ENCODE results near the gene NUDT1. TPM values are rescaled to one million over a fixed set of nuclear protein-coding genes. Genes with fewer than 3 reads are reported as not detected.

Gene NUDT1
- total RNA-seq, 2 experiments from 2014 or later, result 12.8 to 13.0 TPM

DNA sequence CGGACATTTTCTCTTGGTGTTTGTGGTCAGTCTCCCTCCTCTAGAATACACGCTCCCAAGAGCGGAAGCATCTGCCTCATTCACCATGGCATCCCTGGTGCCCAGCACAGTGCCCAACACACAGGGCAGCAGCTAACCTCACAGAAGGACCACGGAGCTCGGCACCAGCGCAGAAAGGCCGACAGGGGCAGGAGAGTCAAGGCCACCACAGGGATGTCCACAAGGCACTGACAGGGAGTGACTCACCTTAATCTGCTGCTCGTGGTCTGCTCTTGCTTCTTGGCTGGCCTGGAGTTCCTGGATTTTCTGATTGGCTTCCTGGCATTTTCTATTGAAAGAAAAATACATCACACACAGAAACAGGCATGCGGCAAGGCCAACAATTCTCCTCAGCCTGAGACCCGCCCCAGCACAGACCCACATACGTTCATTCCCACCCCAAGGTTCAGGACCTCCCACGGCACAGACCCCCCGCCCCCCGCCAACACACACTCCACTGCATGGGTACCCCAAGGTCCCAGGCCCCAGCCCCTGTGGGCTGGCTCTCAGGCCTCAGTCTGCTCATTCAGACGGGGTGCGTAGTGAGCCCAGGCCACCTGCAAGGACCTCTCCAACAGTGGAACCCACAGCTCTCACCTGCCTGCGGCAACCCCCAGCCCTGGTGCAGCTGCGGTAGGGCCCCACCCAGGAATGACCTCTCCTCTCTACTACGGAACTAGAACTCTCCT is 24.1 kb upstream of the NUDT1 start:
- Mint-ChIP-seq H3K4me3 (no peak overlapping the region), H3K27ac (no peak overlapping the region), H3K36me3 (ENCODE audit: low read depth) (peaks cover 72% of the 10 kb centered on the region), H3K4me1 (ENCODE audit: low read depth) (no peaks in the 10 kb centered on the region), H3K9me3 (no peaks in the 10 kb centered on the region), H3K27me3 (no peaks in the 10 kb centered on the region)
- Histone ChIP-seq H3K4me3 (ENCODE audit: low read length) (no peak overlapping the region), H3K36me3 (ENCODE audit: insufficient read depth, low read length) (peaks cover 70% of the 10 kb centered on the region), H3K4me1 (ENCODE audit: insufficient read depth, low read length) (peaks cover 7% of the 10 kb centered on the region), H3K27me3 (ENCODE audit: control insufficient read depth in 1 of 2, insufficient read depth in 2 of 2, low read length in 2 of 2) (no peaks in the 10 kb centered on the region), H3K27ac (ENCODE audit: low read depth in 1 of 2, low read length in 2 of 2) (no peak overlapping the region), H3K9me3 (ENCODE audit: control insufficient read depth in 1 of 2, insufficient read depth in 1 of 2, low read length in 2 of 2) (no peaks in the 10 kb centered on the region)
- ATAC-seq (ENCODE audit: poor library complexity) (no peak), DNase-seq (no peak)
- ChIA-PET POLR2A (no interaction called here), CTCF (no interaction called here)
- intact Hi-C loops (cut with DNase I, micrococcal nuclease), result no loop called here
- TF ChIP-seq CTCF (IDR thresholded peaks at IDR 0.05), result no peak

DNA sequence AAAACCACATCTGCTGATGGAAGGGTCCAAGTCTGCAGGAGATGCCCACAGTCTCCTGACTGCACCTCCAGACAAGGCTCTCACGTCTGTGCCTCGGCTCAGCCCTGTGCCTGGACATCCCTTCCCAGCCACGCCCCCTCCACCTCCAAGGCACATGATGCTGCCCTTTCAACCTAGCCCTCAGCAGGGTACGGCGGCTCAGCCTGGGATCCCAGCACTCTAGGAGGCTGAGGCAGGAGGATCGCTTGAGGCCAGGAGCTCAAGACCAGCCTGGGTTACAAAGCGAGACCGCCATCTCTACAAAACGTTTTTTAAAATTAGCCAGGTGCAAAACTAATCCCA is 23.6 kb upstream of the NUDT1 start:
- Histone ChIP-seq H3K36me3 (ENCODE audit: insufficient read depth, low read length) (peaks cover 67% of the 10 kb centered on the region), H3K27me3 (ENCODE audit: control insufficient read depth in 1 of 2, insufficient read depth in 2 of 2, low read length in 2 of 2) (no peaks in the 10 kb centered on the region), H3K4me1 (ENCODE audit: insufficient read depth, low read length) (peaks cover 7% of the 10 kb centered on the region), H3K27ac (ENCODE audit: low read depth in 1 of 2, low read length in 2 of 2) (no peak overlapping the region), H3K9me3 (ENCODE audit: control insufficient read depth in 1 of 2, insufficient read depth in 1 of 2, low read length in 2 of 2) (no peaks in the 10 kb centered on the region), H3K4me3 (ENCODE audit: low read length) (no peak overlapping the region)
- CTCF ChIA-PET, result no interaction called here
- H3K4me3 Mint-ChIP-seq, result no peak overlapping the region
- H3K9me3 Mint-ChIP-seq, result no peaks in the 10 kb centered on the region
- H3K36me3 Mint-ChIP-seq (ENCODE audit: low read depth), result peaks cover 69% of the 10 kb centered on the region
- H3K4me1 Mint-ChIP-seq (ENCODE audit: low read depth), result no peaks in the 10 kb centered on the region
- POLR2A ChIA-PET, result no interaction called here
- no peak for TF ChIP-seq CTCF (IDR thresholded peaks at IDR 0.05)
- ATAC-seq (ENCODE audit: poor library complexity), result no peak
- intact Hi-C loops (cut with DNase I, micrococcal nuclease), result no loop called here
- no peak for DNase-seq
- H3K27me3 Mint-ChIP-seq, result no peaks in the 10 kb centered on the region
- no peak overlapping the region for H3K27ac Mint-ChIP-seq

DNA sequence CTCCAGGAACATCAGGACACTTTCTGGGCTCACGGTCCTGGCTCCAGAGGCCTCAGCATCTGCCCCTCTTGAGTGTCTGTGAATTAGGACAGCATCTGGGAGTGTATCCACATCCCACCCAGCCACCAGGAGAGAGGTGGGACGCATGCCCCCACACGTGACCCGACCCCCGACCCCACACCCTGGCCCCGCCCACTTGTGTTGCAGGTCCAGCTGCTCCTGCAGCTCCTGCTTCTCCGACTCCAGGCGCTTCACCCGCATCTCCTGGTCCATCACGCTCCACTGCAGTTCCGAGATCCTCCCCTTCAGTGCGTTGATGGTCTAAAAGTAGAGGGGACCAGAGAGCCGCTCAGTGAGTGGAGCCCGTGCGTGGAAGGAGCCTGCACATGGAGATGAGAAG is 22.9 kb upstream of the NUDT1 start:
- Mint-ChIP-seq H3K9me3 (no peaks in the 10 kb centered on the region), H3K27ac (no peak overlapping the region), H3K4me1 (ENCODE audit: low read depth) (no peaks in the 10 kb centered on the region), H3K4me3 (no peak overlapping the region), H3K27me3 (no peaks in the 10 kb centered on the region), H3K36me3 (ENCODE audit: low read depth) (peaks cover 64% of the 10 kb centered on the region)
- ChIA-PET POLR2A (no interaction called here), CTCF (no interaction called here)
- Histone ChIP-seq H3K4me3 (ENCODE audit: low read length) (no peak overlapping the region), H3K27me3 (ENCODE audit: control insufficient read depth in 1 of 2, insufficient read depth in 2 of 2, low read length in 2 of 2) (no peaks in the 10 kb centered on the region), H3K27ac (ENCODE audit: low read depth in 1 of 2, low read length in 2 of 2) (no peak overlapping the region), H3K36me3 (ENCODE audit: insufficient read depth, low read length) (peaks cover 67% of the 10 kb centered on the region), H3K9me3 (ENCODE audit: control insufficient read depth in 1 of 2, insufficient read depth in 1 of 2, low read length in 2 of 2) (no peaks in the 10 kb centered on the region), H3K4me1 (ENCODE audit: insufficient read depth, low read length) (peaks cover 7% of the 10 kb centered on the region)
- DNase-seq, result no peak
- no peak for TF ChIP-seq CTCF (IDR thresholded peaks at IDR 0.05)
- no peak for ATAC-seq (ENCODE audit: poor library complexity)
- intact Hi-C loops (cut with DNase I, micrococcal nuclease), result no loop called here
